Stomach (tissue), 9 donors: ENCODE measurements around the gene NR0B2. TPM values are rescaled to one million over a fixed set of nuclear protein-coding genes. Genes with fewer than 3 reads are reported as not detected.

Experiments used
- DNase-seq, 2 donors: peaks; one replicate each; pipeline versions ENCODE4 v3.0.0 to v3.0.0-alpha.2; 2013 to 2019
- H3K27ac ChIP-seq, 5 donors: fragments of 200-600 bp in 4 of 5; sonication (generic) in 4 of 5; one replicate each; pipeline ENCODE4 v1.5.1; 2013 to 2019; ENCODE audit warnings: mild to moderate bottlenecking in 1 of 5, moderate library complexity in 1 of 5
- H3K27me3 ChIP-seq, 3 donors: fragments of 200-600 bp; sonication (generic); one replicate each; pipeline ENCODE4 v1.5.1; 2017 to 2019; ENCODE audit warnings: mixed run types in 1 of 3
- H3K36me3 ChIP-seq, 4 donors: fragments of 200-600 bp; sonication (generic); 1 replicate in 3 of 4; 2 replicates in 1 of 4; pipeline ENCODE4 v1.5.1; 2016 to 2019
- H3K4me1 ChIP-seq, 4 donors: fragments of 200-600 bp; sonication (generic); one replicate each; pipeline ENCODE4 v1.5.1; 2016 to 2019
- H3K4me3 ChIP-seq, 4 donors: fragments of 200-600 bp; sonication (generic) in 3 of 4; one replicate each; pipeline ENCODE4 v1.5.1; 2016 to 2019; ENCODE audit warnings: mild to moderate bottlenecking in 1 of 4
- H3K9me3 ChIP-seq, 4 donors: fragments of 200-600 bp; sonication (generic); one replicate each; pipeline ENCODE4 v1.5.1; 2016 to 2019
- EP300 ChIP-seq: sonication (generic); formaldehyde crosslinking; IDR thresholded peaks from one replicate; pipeline ENCODE4 v1.6.1; 2017; ENCODE audit warnings: antibody characterized with exemption
- POLR2A ChIP-seq, 4 donors: fragments of 450-650 bp; IDR thresholded peaks; one replicate each; pipeline ENCODE4 v1.6.1; 2016; ENCODE audit warnings: antibody characterized with exemption in 4 of 4, control low read depth in 2 of 4, mild to moderate bottlenecking in 1 of 4, moderate library complexity in 1 of 4
- POLR2AphosphoS5 ChIP-seq, 3 donors: sonication (generic); formaldehyde crosslinking; IDR thresholded peaks; one replicate each; pipeline ENCODE4 v1.6.1; 2016; ENCODE audit warnings: antibody characterized with exemption in 3 of 3
- WGBS, 5 donors: extraction: QIAGEN DNeasy Blood & Tissue Kit in 3 of 5; methylation state at CpG; one replicate each; pipeline versions ENCODE4 v1.1.5 to v1.1.7; 2013 to 2018; 5-methylcytosine and 5-hydroxymethylcytosine counted together
- intact Hi-C: fragments of 100-400 bp; cut with DNase I; formaldehyde crosslinking; loops from one replicate; pipeline ENCODE4 v1.15.1; 2023; ENCODE audit warnings: low total_unique reads
- polyA plus RNA-seq, 3 donors: library from polyadenylated mRNA; stranded (reverse); fragments of 200-250 nt; gene quantifications; one replicate each; pipeline ENCODE4 v1.2.3, GENCODE V29; 2013
- total RNA-seq, 5 donors: library from RNA; depleted of rRNA; stranded (reverse); fragments of >200 nt; gene quantifications; one replicate each; pipeline versions ENCODE4 v1.1.0 to v1.2.3, GENCODE V29; 2014 to 2016
- TF ChIP-seq, protein P1 (sequence below), 7 experiments: fragments of 450-650 bp in 4 of 7; fragments of 200-600 bp in 3 of 7; sonication (generic) in 3 of 7; IDR thresholded peaks; one replicate each; pipeline ENCODE4 v1.5.1; 2016 to 2019; ENCODE audit warnings: antibody characterized with exemption in 7 of 7, control low read depth in 2 of 7, mild to moderate bottlenecking in 1 of 7
- donor health status: healthy with polysubstance abuse.
- donor health status: Bipolar disorder and iron deficiency.
- donor health status: healthy.

NR0B2 gene
- total and polyA plus RNA-seq, 8 donors = 8.3 to 63.3 (median 26.5) TPM; not detected in 2

GRCh38 chr1:26959270-26959669 lies 45.5 kb upstream of the NR0B2 start:
- peaks cover 16 to 33% (median 26%) of the 10 kb centered on the region in 4 donors for H3K4me1 ChIP-seq
- intact Hi-C loops = no loop called here
- peak overlapping the region; percentile 57 to 84 (median 68) for H3K4me3 ChIP-seq
- H3K36me3 ChIP-seq = no peaks in the 10 kb centered on the region
- DNase-seq = no peak
- peak overlapping the region in 4 of 5 donors; percentile 83 to 88 (median 86) for H3K27ac ChIP-seq
- TF ChIP-seq POLR2AphosphoS5 (IDR thresholded peaks at IDR 0.05) = no peak
- no peak for TF ChIP-seq POLR2A (IDR thresholded peaks at IDR 0.05)
- TF ChIP-seq, protein P1, sequence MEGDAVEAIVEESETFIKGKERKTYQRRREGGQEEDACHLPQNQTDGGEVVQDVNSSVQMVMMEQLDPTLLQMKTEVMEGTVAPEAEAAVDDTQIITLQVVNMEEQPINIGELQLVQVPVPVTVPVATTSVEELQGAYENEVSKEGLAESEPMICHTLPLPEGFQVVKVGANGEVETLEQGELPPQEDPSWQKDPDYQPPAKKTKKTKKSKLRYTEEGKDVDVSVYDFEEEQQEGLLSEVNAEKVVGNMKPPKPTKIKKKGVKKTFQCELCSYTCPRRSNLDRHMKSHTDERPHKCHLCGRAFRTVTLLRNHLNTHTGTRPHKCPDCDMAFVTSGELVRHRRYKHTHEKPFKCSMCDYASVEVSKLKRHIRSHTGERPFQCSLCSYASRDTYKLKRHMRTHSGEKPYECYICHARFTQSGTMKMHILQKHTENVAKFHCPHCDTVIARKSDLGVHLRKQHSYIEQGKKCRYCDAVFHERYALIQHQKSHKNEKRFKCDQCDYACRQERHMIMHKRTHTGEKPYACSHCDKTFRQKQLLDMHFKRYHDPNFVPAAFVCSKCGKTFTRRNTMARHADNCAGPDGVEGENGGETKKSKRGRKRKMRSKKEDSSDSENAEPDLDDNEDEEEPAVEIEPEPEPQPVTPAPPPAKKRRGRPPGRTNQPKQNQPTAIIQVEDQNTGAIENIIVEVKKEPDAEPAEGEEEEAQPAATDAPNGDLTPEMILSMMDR (IDR thresholded peaks at IDR 0.05) = no peak
- TF ChIP-seq EP300 = no peak
- peaks cover 0 to 5% (median 2%) of the 10 kb centered on the region in 4 donors for H3K9me3 ChIP-seq
- 10 to 20% (median 17%) methylated on average over 9 to 13 of the region's 13 CpGs for WGBS, 5 donors
- peaks cover 3 to 55% (median 25%) of the 10 kb centered on the region in 3 donors for H3K27me3 ChIP-seq

DNA sequence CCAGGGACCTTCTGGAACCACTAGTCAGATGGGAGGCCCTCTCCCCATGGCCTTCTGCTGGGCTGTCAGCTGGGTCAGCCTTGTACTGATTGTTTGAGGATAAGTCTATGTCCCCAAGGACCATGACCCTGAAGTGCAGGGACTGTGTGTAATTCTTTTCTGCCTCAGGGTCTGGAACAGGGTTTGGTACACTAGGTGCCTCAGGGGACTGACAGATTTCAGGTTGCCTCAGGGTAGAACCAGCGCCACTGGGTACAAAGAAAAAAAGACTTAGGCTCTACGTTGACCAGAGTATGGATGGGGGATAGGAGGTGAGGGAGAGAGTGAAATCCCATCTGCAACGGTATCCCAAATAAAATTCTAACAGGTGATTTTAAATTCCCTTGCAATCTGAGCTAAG lies 43.5 kb upstream of the NR0B2 start:
- H3K36me3 ChIP-seq = peaks cover 0 to 1% (median under 1%) of the 10 kb centered on the region in 4 donors
- peaks cover 16 to 33% (median 26%) of the 10 kb centered on the region in 4 donors for H3K4me1 ChIP-seq
- H3K9me3 ChIP-seq = peaks cover 0 to 5% (median 2%) of the 10 kb centered on the region in 4 donors
- peaks cover 3 to 52% (median 25%) of the 10 kb centered on the region in 3 donors for H3K27me3 ChIP-seq
- no peak overlapping the region for H3K27ac ChIP-seq
- no peak for DNase-seq
- TF ChIP-seq EP300 (no peak), POLR2AphosphoS5 (IDR thresholded peaks at IDR 0.05) (no peak), POLR2A (IDR thresholded peaks at IDR 0.05) (no peak)
- TF ChIP-seq, protein P1 (IDR thresholded peaks at IDR 0.05) = no peak
- intact Hi-C loops = no loop called here
- WGBS, 5 donors = 85 to 92% (median 88%) methylated on average over 3 of the region's 3 CpGs
- no peak overlapping the region for H3K4me3 ChIP-seq

GRCh38 chr1:26956321-26956720 lies 42.5 kb upstream of the NR0B2 start:
- peaks cover 0 to 5% (median 2%) of the 10 kb centered on the region in 4 donors for H3K9me3 ChIP-seq
- DNase-seq = no peak
- intact Hi-C loops = no loop called here
- H3K27me3 ChIP-seq = peaks cover 3 to 52% (median 25%) of the 10 kb centered on the region in 3 donors
- WGBS, 5 donors = 68 to 85% (median 78%) methylated on average over 3 of the region's 3 CpGs
- H3K27ac ChIP-seq = no peak overlapping the region
- H3K4me1 ChIP-seq = peaks cover 15 to 28% (median 23%) of the 10 kb centered on the region in 4 donors
- H3K4me3 ChIP-seq = no peak overlapping the region
- no peak for TF ChIP-seq EP300
- TF ChIP-seq, protein P1 (IDR thresholded peaks at IDR 0.05) = no peak
- TF ChIP-seq POLR2AphosphoS5 (IDR thresholded peaks at IDR 0.05) = no peak
- no peak for TF ChIP-seq POLR2A (IDR thresholded peaks at IDR 0.05)
- H3K36me3 ChIP-seq = peaks cover 0 to 11% (median 10%) of the 10 kb centered on the region in 4 donors

DNA sequence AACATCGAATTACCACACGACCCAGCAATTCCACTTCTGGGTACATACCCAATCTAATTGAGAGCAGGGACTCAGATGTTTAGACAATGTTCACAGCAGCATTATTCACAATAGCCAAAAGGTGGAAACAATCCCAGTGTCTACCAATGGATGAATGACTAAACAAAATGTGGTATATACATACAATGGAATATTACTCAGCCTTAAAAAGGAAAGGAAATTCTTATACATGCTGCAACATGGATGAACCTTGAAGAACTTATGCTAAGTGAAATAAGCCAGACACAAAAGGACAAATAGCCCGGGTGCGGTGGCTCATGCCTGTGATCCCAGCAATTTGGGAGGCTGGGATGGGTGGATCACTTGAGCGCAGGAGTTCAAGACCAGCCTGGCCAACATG lies 39.6 kb upstream of the NR0B2 start:
- H3K4me1 ChIP-seq = peaks cover 0 to 13% (median 4%) of the 10 kb centered on the region in 4 donors
- no peak overlapping the region for H3K27ac ChIP-seq
- peaks cover 0 to 5% (median 2%) of the 10 kb centered on the region in 4 donors for H3K9me3 ChIP-seq
- intact Hi-C loops = no loop called here
- DNase-seq = no peak
- TF ChIP-seq EP300 (no peak), POLR2AphosphoS5 (IDR thresholded peaks at IDR 0.05) (no peak), POLR2A (IDR thresholded peaks at IDR 0.05) (no peak)
- TF ChIP-seq, protein P1 (IDR thresholded peaks at IDR 0.05) = no peak
- H3K4me3 ChIP-seq = no peak overlapping the region
- peaks cover 0 to 23% (median 2%) of the 10 kb centered on the region in 3 donors for H3K27me3 ChIP-seq
- H3K36me3 ChIP-seq = peaks cover 0 to 28% (median 26%) of the 10 kb centered on the region in 4 donors
- WGBS, 5 donors = 96 to 98% (median 98%) methylated on average over 5 of the region's 5 CpGs
